Skeletal muscle satellite cell (primary cell): ENCODE measurements around the gene TMEM238.
"Not testable (repeated sequence)": the region's sequence is repeated elsewhere in the genome, so short reads cannot be mapped to it uniquely, and the experiment has no call there.

Source experiments
- H3K27me3 ChIP-seq: 2 replicates; pipeline ENCODE4 v1.7.0; 2013; ENCODE audit warnings: low read length; ENCODE audit not compliant: control insufficient read depth, insufficient read depth
- H3K36me3 ChIP-seq: 2 replicates; pipeline ENCODE4 v1.7.0; 2013; ENCODE audit warnings: mild to moderate bottlenecking, control low read depth, low read length; ENCODE audit not compliant: insufficient read depth
- H3K4me1 ChIP-seq: 2 replicates; pipeline ENCODE4 v1.7.0; 2013; ENCODE audit warnings: low read length; ENCODE audit not compliant: control insufficient read depth, insufficient read depth
- H3K4me2 ChIP-seq: 2 replicates; pipeline ENCODE4 v1.7.0; 2013; ENCODE audit warnings: mild to moderate bottlenecking, low read length
- H3K4me3 ChIP-seq: 2 replicates; pipeline ENCODE4 v1.7.0; 2013; ENCODE audit warnings: low read length
- H3K9ac ChIP-seq: 2 replicates; pipeline ENCODE4 v1.7.0; 2013; ENCODE audit warnings: mild to moderate bottlenecking, low read depth, low read length, moderate library complexity
- H3K9me3 ChIP-seq: replicated peaks from 2 replicates; pipeline ENCODE4 v1.7.0; 2013; ENCODE audit warnings: mild to moderate bottlenecking, control low read depth, low read length

TMEM238 gene

GRCh38 chr19:55410168-55410567 lies 26.1 kb upstream of the TMEM238 start:
- H3K27me3 ChIP-seq: no peaks in the 10 kb centered on the region
- no peak overlapping the region for H3K4me2 ChIP-seq
- H3K36me3 ChIP-seq: peaks cover 14% of the 10 kb centered on the region
- no peaks in the 10 kb centered on the region for H3K9me3 ChIP-seq
- H3K4me3 ChIP-seq: no peak overlapping the region
- H3K9ac ChIP-seq: no peak overlapping the region
- peaks cover 21% of the 10 kb centered on the region for H3K4me1 ChIP-seq

- H3K36me3 ChIP-seq: peaks cover 19% of the 10 kb centered on the region
- not testable (repeated sequence) for H3K9me3 ChIP-seq, H3K9ac ChIP-seq, H3K4me2 ChIP-seq, H3K4me3 ChIP-seq, H3K27me3 ChIP-seq
- H3K4me1 ChIP-seq: peaks cover 21% of the 10 kb centered on the region
These were observed 25.1 kb upstream of the TMEM238 start for GRCh38 chr19:55409179-55409578.

GRCh38 chr19:55408533-55408872 lies 24.4 kb upstream of the TMEM238 start:
- H3K9ac ChIP-seq: peak overlapping the region; percentile 67
- H3K4me2 ChIP-seq: peak overlapping the region; percentile 76
- H3K36me3 ChIP-seq: peaks cover 23% of the 10 kb centered on the region
- H3K9me3 ChIP-seq: no peaks in the 10 kb centered on the region
- H3K4me1 ChIP-seq: peaks cover 21% of the 10 kb centered on the region
- no peaks in the 10 kb centered on the region for H3K27me3 ChIP-seq
- H3K4me3 ChIP-seq: peak overlapping the region; percentile 65

DNA sequence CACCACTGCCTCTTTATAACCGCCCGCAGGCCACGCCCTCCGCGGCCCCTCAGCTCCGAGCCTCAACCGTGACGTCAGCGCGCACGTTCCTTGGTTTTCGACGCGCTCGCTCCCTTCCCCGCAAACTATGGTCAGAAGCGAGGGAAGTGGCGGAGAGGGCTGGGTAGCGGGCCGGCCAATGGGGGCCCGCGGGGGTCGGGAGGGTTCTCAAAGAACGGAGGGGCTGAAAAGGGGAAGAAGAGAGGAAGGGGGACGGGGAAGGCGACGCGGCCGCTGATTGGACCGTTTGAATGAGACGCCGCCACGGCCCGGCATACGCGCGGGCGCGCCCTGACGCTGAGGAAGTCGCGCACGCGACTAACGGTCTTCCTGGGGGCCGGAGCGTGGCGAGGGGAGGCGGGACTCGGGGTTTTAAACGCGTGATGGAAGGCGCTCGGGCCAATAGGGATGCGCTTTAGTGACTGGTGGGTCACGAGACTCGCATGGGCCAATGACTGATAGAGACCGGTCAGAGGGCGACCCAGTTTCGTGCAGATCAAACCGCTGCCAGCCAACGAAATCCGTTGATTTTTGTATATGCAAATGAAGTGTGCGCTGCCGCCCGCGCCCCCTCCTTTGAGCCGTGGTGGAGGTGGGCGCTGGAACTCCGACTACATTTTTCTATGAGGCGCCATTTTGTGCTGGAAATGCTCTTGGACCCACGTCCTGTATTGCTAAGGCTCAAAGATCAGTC lies 23.9 kb upstream of the TMEM238 start:
- Histone ChIP-seq H3K9me3 (no peaks in the 10 kb centered on the region), H3K9ac (peak overlapping the region; percentile 99), H3K27me3 (no peaks in the 10 kb centered on the region), H3K4me1 (peaks cover 21% of the 10 kb centered on the region), H3K4me3 (peak overlapping the region; percentile 94), H3K36me3 (peaks cover 28% of the 10 kb centered on the region), H3K4me2 (peak overlapping the region; percentile 80)

DNA sequence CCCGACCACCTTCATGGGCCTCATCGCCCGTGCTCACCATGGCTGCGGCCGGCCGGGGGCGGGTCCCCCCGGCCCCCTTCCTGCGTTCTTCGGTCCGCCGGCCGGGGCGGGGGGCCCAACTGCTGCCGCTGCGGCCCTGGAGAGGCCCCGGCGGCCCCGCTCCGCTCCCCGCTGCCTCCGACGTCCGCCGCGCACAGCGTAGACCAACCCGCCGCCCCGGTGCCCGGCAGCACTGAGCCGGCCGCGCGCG lies 23.4 kb upstream of the TMEM238 start, which contains the start of gene UBE2S:
TSS of gene UBE2S (minus strand) at position 239 of the 250 bp plus-strand sequence. CDS start at position 40, 199 bp downstream.
- H3K27me3 ChIP-seq, H3K9me3 ChIP-seq: not testable (repeated sequence)
- peaks cover 21% of the 10 kb centered on the region for H3K4me1 ChIP-seq
- peak within 1 kb of the TSS; percentile 94 for H3K4me3 ChIP-seq
- peaks cover 33% of the 10 kb centered on the region for H3K36me3 ChIP-seq
- H3K9ac ChIP-seq: peak within 1 kb of the TSS; percentile 99
- peak within 1 kb of the TSS; percentile 80 for H3K4me2 ChIP-seq

- H3K9me3 ChIP-seq: no peaks in the 10 kb centered on the region
- H3K36me3 ChIP-seq: peaks cover 38% of the 10 kb centered on the region
- peak overlapping the region; percentile 99 for H3K9ac ChIP-seq
- no peaks in the 10 kb centered on the region for H3K27me3 ChIP-seq
- peak overlapping the region; percentile 80 for H3K4me2 ChIP-seq
- H3K4me1 ChIP-seq: peaks cover 21% of the 10 kb centered on the region
- peak overlapping the region; percentile 94 for H3K4me3 ChIP-seq
These were observed 22.9 kb upstream of the TMEM238 start for GRCh38 chr19:55406826-55407549.

- Histone ChIP-seq H3K27me3 (no peaks in the 10 kb centered on the region), H3K4me3 (peak overlapping the region; percentile 94), H3K4me1 (peaks cover 21% of the 10 kb centered on the region), H3K9ac (peak overlapping the region; percentile 99), H3K4me2 (peak overlapping the region; percentile 80), H3K36me3 (peaks cover 43% of the 10 kb centered on the region), H3K9me3 (no peaks in the 10 kb centered on the region)
These were observed 22.2 kb upstream of the TMEM238 start for GRCh38 chr19:55406091-55406825.

GRCh38 chr19:55405638-55406037 lies 21.5 kb upstream of the TMEM238 start:
- peaks cover 21% of the 10 kb centered on the region for H3K4me1 ChIP-seq
- H3K9me3 ChIP-seq: no peaks in the 10 kb centered on the region
- peak overlapping the region; percentile 99 for H3K9ac ChIP-seq
- H3K27me3 ChIP-seq: no peaks in the 10 kb centered on the region
- peaks cover 48% of the 10 kb centered on the region for H3K36me3 ChIP-seq
- H3K4me2 ChIP-seq: peak overlapping the region; percentile 80
- H3K4me3 ChIP-seq: peak overlapping the region; percentile 94

DNA sequence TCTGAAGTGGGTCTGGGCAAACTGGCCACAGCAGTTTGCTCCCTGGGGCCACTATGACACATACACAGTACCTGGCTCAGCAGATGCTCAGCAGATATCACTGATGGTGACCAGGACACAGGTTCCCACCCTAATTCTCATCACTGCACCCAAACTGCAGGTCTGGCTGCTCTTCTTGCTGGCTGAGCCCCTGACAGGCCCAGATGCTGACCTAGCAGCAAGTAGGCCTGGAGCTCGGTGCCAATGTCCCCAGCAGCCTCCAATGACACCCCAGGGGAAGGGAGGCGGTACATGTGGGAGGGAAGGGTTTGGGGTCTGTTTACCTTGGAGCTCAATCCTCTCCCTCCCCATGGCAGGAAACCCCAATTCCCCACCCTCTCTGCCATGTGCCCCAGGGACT lies 18.4 kb upstream of the TMEM238 start:
- Histone ChIP-seq H3K9me3 (no peaks in the 10 kb centered on the region), H3K27me3 (no peaks in the 10 kb centered on the region)

DNA sequence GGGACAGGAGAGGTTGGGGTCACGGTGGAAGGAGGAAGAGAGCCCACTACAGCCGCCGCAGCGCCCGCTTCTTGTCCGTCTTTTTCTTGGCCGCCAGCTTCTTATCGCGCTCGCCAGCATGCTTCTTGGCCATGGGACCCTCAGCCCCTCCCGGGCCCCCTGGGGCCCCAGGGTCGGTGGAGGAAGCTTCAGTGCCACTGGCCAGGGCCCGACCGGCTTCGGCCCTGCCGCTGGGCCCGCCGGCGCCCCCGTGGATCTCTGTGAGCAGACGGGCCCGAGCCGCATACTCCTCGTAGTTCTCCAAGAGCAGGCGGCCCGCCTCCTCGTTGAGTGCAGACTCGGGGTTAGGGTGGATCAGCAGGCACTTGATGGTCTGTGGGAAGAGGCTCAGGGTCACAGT lies 17.3 kb upstream of the TMEM238 start:
- peaks cover 49% of the 10 kb centered on the region for H3K36me3 ChIP-seq

More for the DNA sequence above, 18.4 kb upstream of the TMEM238 start:
- H3K4me1 ChIP-seq: peaks cover 15% of the 10 kb centered on the region
- H3K36me3 ChIP-seq: peaks cover 52% of the 10 kb centered on the region
- no peak overlapping the region for H3K4me2 ChIP-seq
- no peak overlapping the region for H3K9ac ChIP-seq
- no peak overlapping the region for H3K4me3 ChIP-seq

DNA sequence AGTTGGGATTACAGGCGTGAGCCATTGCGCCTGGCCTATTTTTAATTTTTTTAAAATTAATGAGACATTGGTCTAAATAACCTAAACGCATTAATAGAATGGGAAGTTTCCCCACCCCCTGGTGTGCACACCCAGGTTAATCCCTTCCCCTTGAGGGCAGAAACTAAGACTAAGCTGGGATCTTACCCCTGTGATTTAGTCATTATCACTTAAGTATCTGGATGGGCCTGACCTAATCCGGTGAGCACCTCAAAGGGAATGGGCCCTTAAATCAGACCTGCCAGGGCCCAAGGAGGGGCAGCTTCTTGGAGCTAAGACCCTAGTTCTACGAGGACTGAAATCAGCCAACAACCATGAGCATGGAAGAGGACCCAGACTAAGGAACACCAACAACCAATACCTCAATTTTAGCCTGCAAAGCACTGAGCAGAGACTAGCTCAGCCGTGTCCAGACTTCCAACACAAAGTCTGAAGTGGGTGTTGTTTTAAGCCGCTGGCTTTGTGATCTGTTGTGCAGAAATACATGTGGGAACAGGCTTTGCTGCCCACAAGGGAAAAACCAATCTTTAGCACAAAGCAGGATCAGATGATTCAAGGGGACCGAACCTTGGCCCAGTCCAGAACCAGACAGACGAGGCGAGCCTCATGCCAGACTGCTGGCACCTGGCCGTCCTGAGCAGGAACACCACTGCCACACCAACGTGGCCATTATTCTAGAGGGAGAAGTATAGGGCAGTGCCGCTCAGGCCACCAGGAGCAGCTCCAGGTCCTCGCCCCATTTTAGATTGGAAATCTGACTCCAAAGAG lies 16.4 kb upstream of the TMEM238 start:
- Histone ChIP-seq H3K27me3 (no peaks in the 10 kb centered on the region), H3K4me3 (no peak overlapping the region), H3K4me1 (peaks cover 2% of the 10 kb centered on the region), H3K36me3 (peaks cover 40% of the 10 kb centered on the region), H3K4me2 (no peak overlapping the region), H3K9ac (no peak overlapping the region), H3K9me3 (no peaks in the 10 kb centered on the region)

More for the DNA sequence above, 17.3 kb upstream of the TMEM238 start:
- H3K9me3 ChIP-seq, H3K4me3 ChIP-seq, H3K9ac ChIP-seq, H3K27me3 ChIP-seq, H3K4me2 ChIP-seq: not testable (repeated sequence)
- H3K4me1 ChIP-seq: peaks cover 11% of the 10 kb centered on the region
